Loucy (cell line): ENCODE data around the gene TNKS1BP1.

ENCODE experiments used
- EZH2phosphoT487 ChIP-seq: fragments of 200-600 bp; IDR thresholded peaks from 2 replicates; pipeline ENCODE4 v1.6.1; 2018; ENCODE audit warnings: antibody characterized with exemption, mild to moderate bottlenecking, moderate library complexity, borderline replicate concordance
- TF ChIP-seq, protein P1 (sequence below): fragments of 200-600 bp; sonication (generic); conservative IDR thresholded peaks from 2 replicates; pipeline ENCODE4 v1.5.1; 2014; ENCODE audit warnings: mild to moderate bottlenecking, antibody characterized with exemption, low read length

DNA sequence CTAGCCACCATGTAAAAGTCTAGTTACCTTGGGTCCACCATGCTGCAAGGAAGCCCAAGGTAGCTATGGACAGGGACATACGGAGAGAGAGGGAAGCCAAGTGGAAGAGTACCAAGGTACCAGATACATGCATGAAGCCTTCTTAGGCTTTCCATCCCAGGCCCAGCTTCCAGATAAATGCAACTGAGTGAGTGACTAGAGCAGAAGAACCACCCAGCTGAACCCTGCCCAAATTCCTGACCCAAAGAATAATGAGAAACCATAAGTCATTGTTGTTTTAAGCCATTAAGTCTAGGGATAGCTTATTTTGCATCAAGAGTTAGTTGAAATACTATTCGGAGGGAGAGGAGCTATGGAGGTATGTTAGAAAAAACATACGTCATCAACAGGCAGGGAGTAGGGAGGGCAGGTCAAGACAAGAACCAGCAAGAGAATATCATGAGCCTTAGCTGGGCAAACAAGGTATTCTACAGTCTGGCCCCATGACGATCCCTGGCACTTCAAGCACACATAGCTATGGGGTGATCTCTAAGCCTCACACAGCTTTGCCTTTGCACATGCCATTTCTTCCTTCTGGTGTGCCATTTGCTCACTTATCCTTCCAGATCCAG is 51.2 kb downstream of the TNKS1BP1 start:
- TF ChIP-seq, protein P1, sequence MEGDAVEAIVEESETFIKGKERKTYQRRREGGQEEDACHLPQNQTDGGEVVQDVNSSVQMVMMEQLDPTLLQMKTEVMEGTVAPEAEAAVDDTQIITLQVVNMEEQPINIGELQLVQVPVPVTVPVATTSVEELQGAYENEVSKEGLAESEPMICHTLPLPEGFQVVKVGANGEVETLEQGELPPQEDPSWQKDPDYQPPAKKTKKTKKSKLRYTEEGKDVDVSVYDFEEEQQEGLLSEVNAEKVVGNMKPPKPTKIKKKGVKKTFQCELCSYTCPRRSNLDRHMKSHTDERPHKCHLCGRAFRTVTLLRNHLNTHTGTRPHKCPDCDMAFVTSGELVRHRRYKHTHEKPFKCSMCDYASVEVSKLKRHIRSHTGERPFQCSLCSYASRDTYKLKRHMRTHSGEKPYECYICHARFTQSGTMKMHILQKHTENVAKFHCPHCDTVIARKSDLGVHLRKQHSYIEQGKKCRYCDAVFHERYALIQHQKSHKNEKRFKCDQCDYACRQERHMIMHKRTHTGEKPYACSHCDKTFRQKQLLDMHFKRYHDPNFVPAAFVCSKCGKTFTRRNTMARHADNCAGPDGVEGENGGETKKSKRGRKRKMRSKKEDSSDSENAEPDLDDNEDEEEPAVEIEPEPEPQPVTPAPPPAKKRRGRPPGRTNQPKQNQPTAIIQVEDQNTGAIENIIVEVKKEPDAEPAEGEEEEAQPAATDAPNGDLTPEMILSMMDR, result no peak
- TF ChIP-seq EZH2phosphoT487, result no peak
